Thymus (tissue), 11 donors: ENCODE data around the gene NPDC1. TPM values are rescaled to one million over a fixed set of nuclear protein-coding genes. Genes with fewer than 3 reads are reported as not detected.

Experiments used
- DNase-seq, 9 donors: peaks; one replicate each; pipeline ENCODE4 v3.0.0-alpha.2; 2013; ENCODE audit warnings: low spot score in 9 of 9, low read depth in 6 of 9, missing footprints in 1 of 9
- H3K27ac ChIP-seq, 2 donors: one replicate each; pipeline ENCODE4 v1.5.1; 2013; ENCODE audit warnings: control low read depth in 1 of 2, low read depth in 1 of 2, low read length in 1 of 2, mild to moderate bottlenecking in 1 of 2, moderate library complexity in 1 of 2
- H3K27me3 ChIP-seq, 2 donors: one replicate each; pipeline ENCODE4 v1.5.1; 2013; ENCODE audit warnings: low read length in 1 of 2; ENCODE audit not compliant: control insufficient read depth in 2 of 2, insufficient read depth in 1 of 2
- H3K36me3 ChIP-seq, 2 donors: one replicate each; pipeline ENCODE4 v1.5.1; 2013; ENCODE audit warnings: low read length in 1 of 2, mild to moderate bottlenecking in 1 of 2, moderate library complexity in 1 of 2; ENCODE audit not compliant: control insufficient read depth in 2 of 2, insufficient read depth in 2 of 2
- H3K4me1 ChIP-seq, 2 donors: one replicate each; pipeline ENCODE4 v1.5.1; 2013; ENCODE audit warnings: low read length in 2 of 2; ENCODE audit not compliant: control insufficient read depth in 2 of 2, insufficient read depth in 2 of 2
- H3K4me3 ChIP-seq, 2 donors: one replicate each; pipeline ENCODE4 v1.5.1; 2013; ENCODE audit warnings: low read length in 2 of 2, control low read depth in 1 of 2, mild to moderate bottlenecking in 1 of 2
- H3K9me3 ChIP-seq, 2 donors: one replicate each; pipeline ENCODE4 v1.5.1; 2013; ENCODE audit warnings: low read length in 1 of 2, mild to moderate bottlenecking in 1 of 2; ENCODE audit not compliant: control insufficient read depth in 2 of 2, insufficient read depth in 1 of 2
- WGBS: extraction: QIAGEN DNeasy Blood & Tissue Kit; methylation state at CpG from one replicate; pipeline ENCODE4 v1.1.7; 2013; 5-methylcytosine and 5-hydroxymethylcytosine counted together
- polyA plus RNA-seq: library from polyadenylated mRNA; stranded (reverse); fragments of 200-250 nt; gene quantifications from one replicate; pipeline ENCODE4 v1.2.3, GENCODE V29; 2013
- total RNA-seq: library from RNA; stranded (reverse); fragments of 120-200 nt; gene quantifications from one replicate; pipeline ENCODE4 v1.2.4, GENCODE V29; 2013
- donor health status: healthy.

The NPDC1 gene
- total and polyA plus RNA-seq, 2 donors: 4.8 to 71.1 TPM

- no peak within 1 kb of the TSS for H3K27ac ChIP-seq
- H3K27me3 ChIP-seq: peaks cover 55 to 87% of the 10 kb centered on the region in 2 donors
- H3K4me1 ChIP-seq: peaks cover 0 to 9% of the 10 kb centered on the region in 2 donors
- 22% methylated on average over 90 of the region's 90 CpGs for WGBS
- H3K4me3 ChIP-seq: peak within 1 kb of the TSS in 1 of 2 donors; percentile 33
- DNase-seq: no peak
- H3K36me3 ChIP-seq: no peaks in the 10 kb centered on the region
- peaks cover 2 to 8% of the 10 kb centered on the region in 2 donors for H3K9me3 ChIP-seq
These were observed 8.3 kb upstream of the NPDC1 start, which contains the start of gene ENTPD2 for GRCh38 chr9:137053944-137054931. TSS of gene ENTPD2 (minus strand) at chr9:137054061. CDS start at chr9:137053997, 64 bp downstream.

GRCh38 chr9:137052998-137053943, 7.3 kb upstream of the NPDC1 start:
- no peaks in the 10 kb centered on the region for H3K36me3 ChIP-seq
- DNase-seq: no peak
- peaks cover 2 to 8% of the 10 kb centered on the region in 2 donors for H3K9me3 ChIP-seq
- peaks cover 0 to 9% of the 10 kb centered on the region in 2 donors for H3K4me1 ChIP-seq
- WGBS: 13% methylated on average over 71 of the region's 71 CpGs
- H3K27ac ChIP-seq: no peak overlapping the region
- peaks cover 63 to 90% of the 10 kb centered on the region in 2 donors for H3K27me3 ChIP-seq
- peak overlapping the region in 1 of 2 donors; percentile 33 for H3K4me3 ChIP-seq

- Histone ChIP-seq H3K9me3 (peaks cover 2 to 8% of the 10 kb centered on the region in 2 donors), H3K4me1 (peaks cover 0 to 9% of the 10 kb centered on the region in 2 donors), H3K36me3 (no peaks in the 10 kb centered on the region), H3K27ac (no peak overlapping the region), H3K27me3 (peaks cover 72 to 93% of the 10 kb centered on the region in 2 donors), H3K4me3 (no peak overlapping the region)
- DNase-seq: no peak
- WGBS: 88% methylated on average over 8 of the region's 8 CpGs
These were observed 6.3 kb upstream of the NPDC1 start for GRCh38 chr9:137052293-137052692.

- no peak for DNase-seq
- no peak overlapping the region for H3K4me3 ChIP-seq
- 95% methylated on average over 17 of the region's 17 CpGs for WGBS
- H3K27me3 ChIP-seq: peaks cover 82 to 97% of the 10 kb centered on the region in 2 donors
- H3K36me3 ChIP-seq: no peaks in the 10 kb centered on the region
- H3K27ac ChIP-seq: no peak overlapping the region
- H3K4me1 ChIP-seq: peaks cover 0 to 13% of the 10 kb centered on the region in 2 donors
- H3K9me3 ChIP-seq: peaks cover 2 to 8% of the 10 kb centered on the region in 2 donors
These were observed 5.3 kb upstream of the NPDC1 start for GRCh38 chr9:137051145-137051724.

GRCh38 chr9:137050570-137050969, 4.6 kb upstream of the NPDC1 start:
- H3K27me3 ChIP-seq: peaks cover 87 to 96% of the 10 kb centered on the region in 2 donors
- peaks cover 2 to 8% of the 10 kb centered on the region in 2 donors for H3K9me3 ChIP-seq
- 93% methylated on average over 5 of the region's 5 CpGs for WGBS
- H3K36me3 ChIP-seq: no peaks in the 10 kb centered on the region
- H3K27ac ChIP-seq: no peak overlapping the region
- no peak for DNase-seq
- H3K4me3 ChIP-seq: no peak overlapping the region
- H3K4me1 ChIP-seq: peaks cover 0 to 16% of the 10 kb centered on the region in 2 donors

GRCh38 chr9:137049544-137050449, 3.8 kb upstream of the NPDC1 start:
- 46% methylated on average over 38 of the region's 38 CpGs for WGBS

GRCh38 chr9:137048655-137049543, 2.9 kb upstream of the NPDC1 start:
- Histone ChIP-seq H3K4me1 (peaks cover 0 to 19% of the 10 kb centered on the region in 2 donors), H3K4me3 (no peak overlapping the region), H3K27me3 (peaks cover 90 to 96% of the 10 kb centered on the region in 2 donors), H3K27ac (no peak overlapping the region), H3K36me3 (no peaks in the 10 kb centered on the region), H3K9me3 (peaks cover 2 to 12% of the 10 kb centered on the region in 2 donors)
- WGBS: 42% methylated on average over 72 of the region's 72 CpGs
- no peak for DNase-seq

More at GRCh38 chr9:137049544-137050449, 3.8 kb upstream of the NPDC1 start:
- Histone ChIP-seq H3K4me1 (peaks cover 0 to 15% of the 10 kb centered on the region in 2 donors), H3K27ac (no peak overlapping the region), H3K27me3 (peaks cover 90 to 96% of the 10 kb centered on the region in 2 donors), H3K36me3 (no peaks in the 10 kb centered on the region), H3K9me3 (peaks cover 2 to 8% of the 10 kb centered on the region in 2 donors), H3K4me3 (no peak overlapping the region)
- DNase-seq: peak in 1 of 9 donors; percentile 46
